Measurements from ENCODE around the gene CSNK2A1. TPM values are rescaled to one million over a fixed set of nuclear protein-coding genes. Genes with fewer than 3 reads are reported as not detected.
A peak's percentile ranks its signal among the peaks of the same experiment; 100 is the strongest.

The CSNK2A1 gene
- polyA plus RNA-seq, 1 experiment = 136 TPM

GRCh38 chr20:577167-577791 is 33.7 kb upstream of the CSNK2A1 start:
- Histone ChIP-seq H3K27ac (ENCODE audit: low read depth, low read length) (no peak overlapping the region), H3K4me3 (ENCODE audit: low read depth, low read length) (no peak overlapping the region), H3K9me3 (ENCODE audit: control insufficient read depth, insufficient read depth, low read length) (no peaks in the 10 kb centered on the region), H3K27me3 (ENCODE audit: control insufficient read depth, insufficient read depth, low read length) (peaks cover 14% of the 10 kb centered on the region)
- ChIA-PET POLR2A (interaction anchor here (0.8 kb wide), 1 partner anchor 68 kb away, joined by 3 read pairs; no protein-coding TSS in a partner anchor), CTCF (interaction anchor here (0.6 to 1.3 kb wide), 4 partner anchors 15 to 143 kb away, joined by 3 to 4 read pairs (median 4); no protein-coding TSS in a partner anchor)
- no peak for DNase-seq (ENCODE audit: low read depth, low spot score)
- TF ChIP-seq, protein P1, sequence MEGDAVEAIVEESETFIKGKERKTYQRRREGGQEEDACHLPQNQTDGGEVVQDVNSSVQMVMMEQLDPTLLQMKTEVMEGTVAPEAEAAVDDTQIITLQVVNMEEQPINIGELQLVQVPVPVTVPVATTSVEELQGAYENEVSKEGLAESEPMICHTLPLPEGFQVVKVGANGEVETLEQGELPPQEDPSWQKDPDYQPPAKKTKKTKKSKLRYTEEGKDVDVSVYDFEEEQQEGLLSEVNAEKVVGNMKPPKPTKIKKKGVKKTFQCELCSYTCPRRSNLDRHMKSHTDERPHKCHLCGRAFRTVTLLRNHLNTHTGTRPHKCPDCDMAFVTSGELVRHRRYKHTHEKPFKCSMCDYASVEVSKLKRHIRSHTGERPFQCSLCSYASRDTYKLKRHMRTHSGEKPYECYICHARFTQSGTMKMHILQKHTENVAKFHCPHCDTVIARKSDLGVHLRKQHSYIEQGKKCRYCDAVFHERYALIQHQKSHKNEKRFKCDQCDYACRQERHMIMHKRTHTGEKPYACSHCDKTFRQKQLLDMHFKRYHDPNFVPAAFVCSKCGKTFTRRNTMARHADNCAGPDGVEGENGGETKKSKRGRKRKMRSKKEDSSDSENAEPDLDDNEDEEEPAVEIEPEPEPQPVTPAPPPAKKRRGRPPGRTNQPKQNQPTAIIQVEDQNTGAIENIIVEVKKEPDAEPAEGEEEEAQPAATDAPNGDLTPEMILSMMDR (IDR thresholded peaks at IDR 0.05; ENCODE audit: low read depth, low read length) = peak; percentile 43

DNA sequence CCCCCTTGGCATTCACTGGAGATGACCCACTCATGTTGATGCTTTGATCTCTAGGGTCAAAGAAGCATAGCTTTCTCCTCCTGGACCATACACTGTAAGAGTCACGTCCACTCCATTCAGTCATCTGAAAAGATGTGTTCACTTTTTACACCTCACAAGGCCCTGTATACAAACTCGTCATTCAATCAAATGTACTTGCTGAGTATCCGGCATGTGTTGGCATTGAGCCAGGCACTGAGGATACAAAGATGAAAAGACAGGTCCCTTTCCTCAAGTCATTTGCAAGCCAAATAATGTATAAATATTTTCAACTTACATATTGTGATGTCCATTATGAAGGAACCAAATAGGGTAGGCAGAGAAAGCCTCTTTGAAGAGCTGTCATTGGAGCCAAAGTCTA is 32.6 kb upstream of the CSNK2A1 start:
- CTCF ChIA-PET = interaction anchor here (1.0 to 4.8 kb wide), 2 partner anchors 14 to 69 kb away, joined by 3 to 20 read pairs; no protein-coding TSS in a partner anchor

DNA sequence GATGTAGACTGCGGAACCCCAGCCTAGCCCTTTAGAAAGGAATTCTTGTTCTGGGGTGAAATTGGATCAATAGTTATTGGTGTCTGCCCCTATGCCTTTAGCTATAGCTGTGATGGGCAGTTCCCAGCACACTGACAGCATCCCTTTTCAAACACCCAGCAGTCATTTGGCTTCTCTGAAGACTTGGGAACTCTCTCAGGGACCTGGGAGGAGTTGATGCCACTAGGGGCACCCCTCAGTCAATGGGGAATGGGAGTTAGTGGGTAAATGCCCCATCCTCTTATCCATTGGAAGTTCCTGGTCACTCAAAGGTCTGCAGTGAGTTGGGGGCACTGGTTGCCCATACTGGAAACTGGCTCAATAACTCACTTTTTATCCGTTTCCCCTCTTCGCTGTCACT is 31.6 kb upstream of the CSNK2A1 start:
- DNase-seq (ENCODE audit: low read depth, low spot score) = no peak
- Histone ChIP-seq H3K9me3 (ENCODE audit: control insufficient read depth, insufficient read depth, low read length) (no peaks in the 10 kb centered on the region), H3K27me3 (ENCODE audit: control insufficient read depth, insufficient read depth, low read length) (peaks cover 24% of the 10 kb centered on the region), H3K27ac (ENCODE audit: low read depth, low read length) (no peak overlapping the region), H3K4me3 (ENCODE audit: low read depth, low read length) (no peak overlapping the region)
- ChIA-PET CTCF (interaction anchor here (1.0 to 4.8 kb wide), 2 partner anchors 14 to 70 kb away, joined by 3 to 20 read pairs; no protein-coding TSS in a partner anchor), POLR2A (no interaction called here)
- TF ChIP-seq, protein P1 (IDR thresholded peaks at IDR 0.05; ENCODE audit: low read depth, low read length) = no peak

More for the DNA sequence above, 32.6 kb upstream of the CSNK2A1 start:
- Histone ChIP-seq H3K27me3 (ENCODE audit: control insufficient read depth, insufficient read depth, low read length) (peaks cover 24% of the 10 kb centered on the region), H3K27ac (ENCODE audit: low read depth, low read length) (no peak overlapping the region), H3K9me3 (ENCODE audit: control insufficient read depth, insufficient read depth, low read length) (no peaks in the 10 kb centered on the region), H3K4me3 (ENCODE audit: low read depth, low read length) (no peak overlapping the region)
- TF ChIP-seq, protein P1 (IDR thresholded peaks at IDR 0.05; ENCODE audit: low read depth, low read length) = no peak
- POLR2A ChIA-PET = no interaction called here
- DNase-seq (ENCODE audit: low read depth, low spot score) = no peak

GRCh38 chr20:574297-574942 is 30.8 kb upstream of the CSNK2A1 start:
- no peak for DNase-seq (ENCODE audit: low read depth, low spot score)
- peaks cover 28% of the 10 kb centered on the region for H3K27me3 ChIP-seq (ENCODE audit: control insufficient read depth, insufficient read depth, low read length)
- TF ChIP-seq, protein P1 (IDR thresholded peaks at IDR 0.05; ENCODE audit: low read depth, low read length) = no peak
- H3K27ac ChIP-seq (ENCODE audit: low read depth, low read length) = no peak overlapping the region
- ChIA-PET POLR2A (no interaction called here), CTCF (interaction anchor here (4.8 kb wide), 1 partner anchor 13 kb away, joined by 20 read pairs; no protein-coding TSS in a partner anchor)
- no peaks in the 10 kb centered on the region for H3K9me3 ChIP-seq (ENCODE audit: control insufficient read depth, insufficient read depth, low read length)
- H3K4me3 ChIP-seq (ENCODE audit: low read depth, low read length) = no peak overlapping the region

All from AG04450 (cell line).